Gastrocnemius medialis (tissue), 4 donors: ENCODE results near the gene MGST2. TPM values are rescaled to one million over a fixed set of nuclear protein-coding genes. Genes with fewer than 3 reads are reported as not detected.

Experiments
- ATAC-seq, 2 donors: fragments of 150-250 bp; one replicate each; pipeline ENCODE4 v1.9.1; 2016
- DNase-seq, 2 donors: peaks; one replicate each; pipeline ENCODE4 v3.0.0-alpha.2; 2019
- H3K27ac ChIP-seq, 4 donors: fragments of 200-600 bp; sonication (generic); 1 replicate in 1 of 4; 2 replicates in 3 of 4; pipeline ENCODE4 v1.5.1; 2016 to 2018; ENCODE audit warnings: mild to moderate bottlenecking in 2 of 4, moderate library complexity in 1 of 4
- H3K27me3 ChIP-seq, 3 donors: fragments of 200-600 bp; sonication (generic) in 2 of 3; 1 replicate in 1 of 3; 2 replicates in 2 of 3; pipeline versions ENCODE4 v1.5.1 to v1.6.0; 2016 to 2019; ENCODE audit warnings: mild to moderate bottlenecking in 1 of 3, moderate library complexity in 1 of 3
- H3K36me3 ChIP-seq, 2 donors: fragments of 200-600 bp; sonication (generic) in 1 of 2; one replicate each; pipeline ENCODE4 v1.5.1; 2017 to 2018
- H3K4me1 ChIP-seq, 2 donors: fragments of 200-600 bp; sonication (generic) in 1 of 2; one replicate each; pipeline ENCODE4 v1.5.1; 2016 to 2017; ENCODE audit warnings: mild to moderate bottlenecking in 2 of 2
- H3K4me3 ChIP-seq, 4 donors: fragments of 200-600 bp; sonication (generic) in 3 of 4; 1 replicate in 1 of 4; 2 replicates in 3 of 4; pipeline ENCODE4 v1.5.1; 2016 to 2019; ENCODE audit warnings: mild to moderate bottlenecking in 2 of 4
- H3K9me3 ChIP-seq, 3 donors: fragments of 200-600 bp; sonication (generic) in 2 of 3; 1 replicate in 1 of 3; 2 replicates in 2 of 3; pipeline ENCODE4 v1.5.1; 2016 to 2019
- CTCF ChIP-seq, 5 experiments: fragments of 450-650 bp in 3 of 5; fragments of 200-600 bp in 2 of 5; sonication (generic) in 2 of 5; IDR thresholded peaks in 4 of 5; conservative IDR thresholded peaks in 1 of 5; 1 replicate in 4 of 5; 2 replicates in 1 of 5; pipeline ENCODE4 v1.5.1; 2016 to 2019; ENCODE audit warnings: antibody characterized with exemption in 5 of 5, mild to moderate bottlenecking in 3 of 5, moderate library complexity in 3 of 5
- POLR2A ChIP-seq, 2 donors: fragments of 450-650 bp; IDR thresholded peaks; one replicate each; pipeline ENCODE4 v1.6.1; 2017; ENCODE audit warnings: antibody characterized with exemption in 2 of 2, mild to moderate bottlenecking in 2 of 2, moderate library complexity in 2 of 2
- in situ Hi-C, 4 donors: fragments of 200-750 bp; cut with MboI; loops; one replicate each; pipeline versions ENCODE4 v1.15.0 to v1.8.0; 2017; ENCODE audit warnings: low sequenced_read_pairs in 4 of 4
- intact Hi-C: fragments of 100-400 bp; cut with DNase I; formaldehyde crosslinking; loops from one replicate; pipeline ENCODE4 v1.15.1; 2023; ENCODE audit warnings: low total_unique reads
- total RNA-seq, 4 donors: library from RNA; depleted of rRNA; stranded (reverse); fragments of >200 nt; gene quantifications; one replicate each; pipeline versions ENCODE4 v1.1.0 to v1.2.3, GENCODE V29; 2016

Gene MGST2
- total RNA-seq, 4 donors from 2014 or later, result 17.3 to 38.6 (median 30.9) TPM

- TF ChIP-seq CTCF (IDR thresholded peaks at IDR 0.05 in 4 of 5, conservative IDR thresholded peaks at IDR 0.05 in 1 of 5) (no peak), POLR2A (IDR thresholded peaks at IDR 0.05) (no peak)
- no peaks in the 10 kb centered on the region for H3K9me3 ChIP-seq
- peaks cover 0 to 6% of the 10 kb centered on the region in 2 donors for H3K36me3 ChIP-seq
- no peak for ATAC-seq
- no peak overlapping the region for H3K27ac ChIP-seq
- no peak for DNase-seq
- peaks cover 25 to 50% of the 10 kb centered on the region in 2 donors for H3K4me1 ChIP-seq
- H3K27me3 ChIP-seq, result no peaks in the 10 kb centered on the region
- in situ Hi-C loops (loop anchor here in 2 of 4 donors (10.0 to 25.0 kb wide), 2 partner anchors 65 to 632 kb away; no protein-coding TSS in a partner anchor), intact Hi-C loops (loop anchor here (5.0 kb wide), 1 partner anchor 68 kb away; no protein-coding TSS in a partner anchor)
- no peak overlapping the region for H3K4me3 ChIP-seq
Observed at GRCh38 chr4:139669335-139669734, 3.7 kb downstream of the MGST2 start.

GRCh38 chr4:139669890-139670289, 4.3 kb downstream of the MGST2 start:
- no peak for ATAC-seq
- in situ Hi-C loops, result loop anchor here in 2 of 4 donors (10.0 to 25.0 kb wide), 2 partner anchors 65 to 633 kb away; no protein-coding TSS in a partner anchor

GRCh38 chr4:139670775-139671174, 5.2 kb downstream of the MGST2 start:
- in situ Hi-C loops (loop anchor here in 1 of 4 donors (25.0 kb wide), 1 partner anchor 633 kb away; no protein-coding TSS in a partner anchor), intact Hi-C loops (no loop called here)
- Histone ChIP-seq H3K9me3 (no peaks in the 10 kb centered on the region), H3K4me3 (no peak overlapping the region), H3K4me1 (peaks cover 28 to 44% of the 10 kb centered on the region in 2 donors), H3K27ac (no peak overlapping the region), H3K36me3 (peaks cover 0 to 6% of the 10 kb centered on the region in 2 donors), H3K27me3 (no peaks in the 10 kb centered on the region)
- ATAC-seq (no peak), DNase-seq (no peak)
- TF ChIP-seq CTCF (IDR thresholded peaks at IDR 0.05 in 4 of 5, conservative IDR thresholded peaks at IDR 0.05 in 1 of 5) (no peak), POLR2A (IDR thresholded peaks at IDR 0.05) (no peak)

More at GRCh38 chr4:139669890-139670289, 4.3 kb downstream of the MGST2 start:
- peaks cover 0 to 6% of the 10 kb centered on the region in 2 donors for H3K36me3 ChIP-seq
- peaks cover 28 to 50% of the 10 kb centered on the region in 2 donors for H3K4me1 ChIP-seq
- no peaks in the 10 kb centered on the region for H3K27me3 ChIP-seq
- intact Hi-C loops, result loop anchor here (5.0 kb wide), 1 partner anchor 67 kb away; no protein-coding TSS in a partner anchor
- H3K9me3 ChIP-seq, result no peaks in the 10 kb centered on the region
- H3K4me3 ChIP-seq, result no peak overlapping the region
- H3K27ac ChIP-seq, result no peak overlapping the region
- no peak for TF ChIP-seq CTCF (IDR thresholded peaks at IDR 0.05 in 4 of 5, conservative IDR thresholded peaks at IDR 0.05 in 1 of 5)
- TF ChIP-seq POLR2A (IDR thresholded peaks at IDR 0.05), result no peak
- DNase-seq, result no peak

GRCh38 chr4:139672215-139672614, 6.6 kb downstream of the MGST2 start:
- H3K9me3 ChIP-seq, result no peaks in the 10 kb centered on the region
- intact Hi-C loops (no loop called here), in situ Hi-C loops (loop anchor here in 1 of 4 donors (25.0 kb wide), 1 partner anchor 635 kb away; no protein-coding TSS in a partner anchor)
- no peak overlapping the region for H3K27ac ChIP-seq
- no peak overlapping the region for H3K4me3 ChIP-seq
- H3K27me3 ChIP-seq, result no peaks in the 10 kb centered on the region
- no peak for TF ChIP-seq CTCF (IDR thresholded peaks at IDR 0.05 in 4 of 5, conservative IDR thresholded peaks at IDR 0.05 in 1 of 5)
- TF ChIP-seq POLR2A (IDR thresholded peaks at IDR 0.05), result no peak
- H3K36me3 ChIP-seq, result peaks cover 0 to 6% of the 10 kb centered on the region in 2 donors
- peaks cover 19 to 42% of the 10 kb centered on the region in 2 donors for H3K4me1 ChIP-seq
- no peak for DNase-seq
- no peak for ATAC-seq
